ENCODE results near the gene HIBADH.
A peak's percentile ranks its signal among the peaks of the same experiment; 100 is the strongest.
"Not testable (repeated sequence)": the region's sequence is repeated elsewhere in the genome, so short reads cannot be mapped to it uniquely, and the experiment has no call there.

HIBADH gene

GRCh38 chr7:27593226-27593625 is 69.5 kb downstream of the HIBADH start:
- no peak for DNase-seq

- no peak for DNase-seq
These were observed 72.3 kb downstream of the HIBADH start for GRCh38 chr7:27590416-27590815.

GRCh38 chr7:27587429-27587828 is 75.3 kb downstream of the HIBADH start:
- no peak for DNase-seq

GRCh38 chr7:27586825-27587224 is 75.9 kb downstream of the HIBADH start:
- peak; percentile 15 for DNase-seq

- DNase-seq: no peak
These were observed 76.8 kb downstream of the HIBADH start for GRCh38 chr7:27585781-27586447.

- no peak for DNase-seq
These were observed 80.8 kb downstream of the HIBADH start for GRCh38 chr7:27581906-27582305.

GRCh38 chr7:27581119-27581518 is 81.6 kb downstream of the HIBADH start:
- DNase-seq: no peak

- no peak for DNase-seq
These were observed 83.1 kb downstream of the HIBADH start for GRCh38 chr7:27579565-27579964.

- not testable (repeated sequence) for DNase-seq
These were observed 84.5 kb downstream of the HIBADH start for GRCh38 chr7:27578169-27578568.

- no peak for DNase-seq
These were observed 86.2 kb downstream of the HIBADH start for GRCh38 chr7:27576360-27576944.

GRCh38 chr7:27575613-27576012 is 87.1 kb downstream of the HIBADH start:
- no peak for DNase-seq

- DNase-seq: no peak
These were observed 93.6 kb downstream of the HIBADH start for GRCh38 chr7:27569106-27569505.

GRCh38 chr7:27567266-27567665 is 95.4 kb downstream of the HIBADH start:
- DNase-seq: no peak

- DNase-seq: no peak
These were observed 97.7 kb downstream of the HIBADH start for GRCh38 chr7:27564881-27565482.

GRCh38 chr7:27560706-27561235 is 101.9 kb downstream of the HIBADH start:
- DNase-seq: no peak

- DNase-seq: no peak
These were observed 107.0 kb downstream of the HIBADH start for GRCh38 chr7:27555670-27556069.

GRCh38 chr7:27554826-27555225 is 107.9 kb downstream of the HIBADH start:
- no peak for DNase-seq

GRCh38 chr7:27553273-27553672 is 109.4 kb downstream of the HIBADH start:
- DNase-seq: no peak

- DNase-seq: no peak
These were observed 110.8 kb downstream of the HIBADH start for GRCh38 chr7:27551803-27552400.

GRCh38 chr7:27549606-27550005 is 113.1 kb downstream of the HIBADH start:
- DNase-seq: no peak

GRCh38 chr7:27548304-27548703 is 114.4 kb downstream of the HIBADH start:
- no peak for DNase-seq

GRCh38 chr7:27547401-27547800 is 115.3 kb downstream of the HIBADH start:
- DNase-seq: no peak

GRCh38 chr7:27546610-27547009 is 116.1 kb downstream of the HIBADH start:
- no peak for DNase-seq

- DNase-seq: no peak
These were observed 126.9 kb downstream of the HIBADH start for GRCh38 chr7:27535795-27536194.
